Colonic mucosa (tissue), 4 donors: ENCODE data around the gene FBXO24. TPM values are rescaled to one million over a fixed set of nuclear protein-coding genes. Genes with fewer than 3 reads are reported as not detected.
A peak's percentile ranks its signal among the peaks of the same experiment; 100 is the strongest.

Experiments
- DNase-seq: peaks from one replicate; pipeline ENCODE4 v3.0.0-alpha.2; 2020
- H3K27ac ChIP-seq: fragments of 200-600 bp; one replicate; pipeline ENCODE4 v1.8.0; 2021
- H3K27me3 ChIP-seq: fragments of 200-600 bp; one replicate; pipeline ENCODE4 v1.8.0; 2021
- H3K36me3 ChIP-seq: fragments of 200-600 bp; one replicate; pipeline ENCODE4 v1.8.0; 2021
- H3K4me1 ChIP-seq: fragments of 200-600 bp; one replicate; pipeline ENCODE4 v1.8.0; 2021; ENCODE audit warnings: mild to moderate bottlenecking
- H3K4me3 ChIP-seq: fragments of 200-600 bp; one replicate; pipeline ENCODE4 v1.8.0; 2021
- H3K9ac ChIP-seq, 2 donors: one replicate each; pipeline ENCODE4 v1.7.0; 2013; ENCODE audit warnings: control low read depth in 2 of 2, low read depth in 2 of 2, low read length in 2 of 2
- H3K9me3 ChIP-seq: fragments of 200-600 bp; one replicate; pipeline ENCODE4 v1.8.0; 2021
- intact Hi-C: fragments of 100-400 bp; cut with DNase I; formaldehyde crosslinking; loops from one replicate; pipeline ENCODE4 v1.14.1; 2022
- total RNA-seq, 2 donors: library from RNA; stranded (reverse); fragmentation: NEBNext Ultra II Directional in 1 of 2; extraction: Animal tissue kit (Norgen Biotek cat#: 25700) in 1 of 2; gene quantifications; one replicate each; pipeline ENCODE4 v1.2.1, GENCODE V29; 2021
- TF ChIP-seq, protein P1 (sequence below): fragments of 200-600 bp; IDR thresholded peaks from one replicate; pipeline ENCODE4 v1.8.0; 2022; ENCODE audit warnings: antibody characterized with exemption, mild to moderate bottlenecking
- donor health status: healthy.
- donor health status: DM: no; HTN: no; CAD: no.
- donor health status: DM: no; HTN: no; CAD: no.

Gene FBXO24
- total RNA-seq, 2 donors from 2014 or later = 0.21 to 1.8 TPM

DNA sequence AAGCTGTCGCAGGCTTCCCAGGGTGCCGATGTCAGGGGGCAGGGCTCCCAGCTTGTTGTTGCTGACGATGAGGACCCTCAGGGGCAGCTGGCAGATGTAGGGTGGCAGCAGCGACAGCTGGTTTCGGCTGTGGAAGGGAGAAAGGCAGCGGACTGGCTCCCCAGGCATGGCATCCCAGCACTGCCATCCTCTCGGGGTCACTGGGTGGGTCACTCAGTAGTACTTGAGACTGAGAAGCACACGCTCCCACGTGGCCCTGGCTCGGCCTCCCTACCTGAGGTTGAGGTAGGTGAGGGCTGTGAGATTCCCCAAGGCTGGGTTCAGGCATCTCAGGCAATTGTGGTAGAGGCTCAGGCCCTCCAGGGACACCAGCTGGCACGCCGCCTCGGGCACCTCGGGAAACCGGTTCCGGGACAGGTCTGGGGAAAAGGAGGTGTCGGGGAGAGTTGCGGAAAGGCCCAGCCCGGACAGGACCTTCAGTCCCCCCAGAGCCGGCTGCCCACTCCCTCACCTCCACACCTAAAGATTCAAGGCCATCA is 4.0 kb upstream of the FBXO24 start:
- no peak overlapping the region for H3K27ac ChIP-seq
- peaks cover 16% of the 10 kb centered on the region for H3K4me1 ChIP-seq
- intact Hi-C loops = no loop called here
- H3K27me3 ChIP-seq = no peaks in the 10 kb centered on the region
- TF ChIP-seq, protein P1, sequence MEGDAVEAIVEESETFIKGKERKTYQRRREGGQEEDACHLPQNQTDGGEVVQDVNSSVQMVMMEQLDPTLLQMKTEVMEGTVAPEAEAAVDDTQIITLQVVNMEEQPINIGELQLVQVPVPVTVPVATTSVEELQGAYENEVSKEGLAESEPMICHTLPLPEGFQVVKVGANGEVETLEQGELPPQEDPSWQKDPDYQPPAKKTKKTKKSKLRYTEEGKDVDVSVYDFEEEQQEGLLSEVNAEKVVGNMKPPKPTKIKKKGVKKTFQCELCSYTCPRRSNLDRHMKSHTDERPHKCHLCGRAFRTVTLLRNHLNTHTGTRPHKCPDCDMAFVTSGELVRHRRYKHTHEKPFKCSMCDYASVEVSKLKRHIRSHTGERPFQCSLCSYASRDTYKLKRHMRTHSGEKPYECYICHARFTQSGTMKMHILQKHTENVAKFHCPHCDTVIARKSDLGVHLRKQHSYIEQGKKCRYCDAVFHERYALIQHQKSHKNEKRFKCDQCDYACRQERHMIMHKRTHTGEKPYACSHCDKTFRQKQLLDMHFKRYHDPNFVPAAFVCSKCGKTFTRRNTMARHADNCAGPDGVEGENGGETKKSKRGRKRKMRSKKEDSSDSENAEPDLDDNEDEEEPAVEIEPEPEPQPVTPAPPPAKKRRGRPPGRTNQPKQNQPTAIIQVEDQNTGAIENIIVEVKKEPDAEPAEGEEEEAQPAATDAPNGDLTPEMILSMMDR = no peak
- H3K36me3 ChIP-seq = peaks cover 24% of the 10 kb centered on the region
- no peak overlapping the region for H3K9ac ChIP-seq
- H3K4me3 ChIP-seq = no peak overlapping the region
- H3K9me3 ChIP-seq = no peaks in the 10 kb centered on the region
- DNase-seq = no peak

DNA sequence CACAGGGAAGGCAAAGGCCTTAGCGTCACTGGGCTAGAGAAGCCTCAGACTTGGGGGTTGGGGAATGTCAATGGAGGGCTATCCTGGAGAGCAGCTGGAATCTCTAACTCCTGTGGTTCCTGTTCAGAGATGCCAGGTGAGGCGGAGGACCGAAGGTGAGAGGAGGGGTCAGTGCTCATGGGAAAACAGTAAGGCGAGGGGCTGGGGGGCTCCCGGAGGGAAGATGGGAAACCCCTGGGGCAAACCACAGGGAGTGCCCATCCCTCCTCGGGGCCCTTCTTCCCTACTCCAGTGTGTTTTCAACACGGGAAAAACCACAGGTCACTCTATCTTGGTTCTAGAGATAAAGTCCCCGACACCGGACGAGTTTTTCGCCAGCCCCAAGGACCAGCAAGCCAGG is 3.5 kb upstream of the FBXO24 start:
- intact Hi-C loops = no loop called here
- H3K4me1 ChIP-seq = peaks cover 16% of the 10 kb centered on the region
- no peaks in the 10 kb centered on the region for H3K9me3 ChIP-seq
- peaks cover 22% of the 10 kb centered on the region for H3K36me3 ChIP-seq
- H3K4me3 ChIP-seq = no peak overlapping the region
- TF ChIP-seq, protein P1 = no peak
- H3K27me3 ChIP-seq = no peaks in the 10 kb centered on the region
- H3K27ac ChIP-seq = peak overlapping the region; percentile 100
- H3K9ac ChIP-seq = peak overlapping the region; percentile 36 to 94
- DNase-seq = no peak

DNA sequence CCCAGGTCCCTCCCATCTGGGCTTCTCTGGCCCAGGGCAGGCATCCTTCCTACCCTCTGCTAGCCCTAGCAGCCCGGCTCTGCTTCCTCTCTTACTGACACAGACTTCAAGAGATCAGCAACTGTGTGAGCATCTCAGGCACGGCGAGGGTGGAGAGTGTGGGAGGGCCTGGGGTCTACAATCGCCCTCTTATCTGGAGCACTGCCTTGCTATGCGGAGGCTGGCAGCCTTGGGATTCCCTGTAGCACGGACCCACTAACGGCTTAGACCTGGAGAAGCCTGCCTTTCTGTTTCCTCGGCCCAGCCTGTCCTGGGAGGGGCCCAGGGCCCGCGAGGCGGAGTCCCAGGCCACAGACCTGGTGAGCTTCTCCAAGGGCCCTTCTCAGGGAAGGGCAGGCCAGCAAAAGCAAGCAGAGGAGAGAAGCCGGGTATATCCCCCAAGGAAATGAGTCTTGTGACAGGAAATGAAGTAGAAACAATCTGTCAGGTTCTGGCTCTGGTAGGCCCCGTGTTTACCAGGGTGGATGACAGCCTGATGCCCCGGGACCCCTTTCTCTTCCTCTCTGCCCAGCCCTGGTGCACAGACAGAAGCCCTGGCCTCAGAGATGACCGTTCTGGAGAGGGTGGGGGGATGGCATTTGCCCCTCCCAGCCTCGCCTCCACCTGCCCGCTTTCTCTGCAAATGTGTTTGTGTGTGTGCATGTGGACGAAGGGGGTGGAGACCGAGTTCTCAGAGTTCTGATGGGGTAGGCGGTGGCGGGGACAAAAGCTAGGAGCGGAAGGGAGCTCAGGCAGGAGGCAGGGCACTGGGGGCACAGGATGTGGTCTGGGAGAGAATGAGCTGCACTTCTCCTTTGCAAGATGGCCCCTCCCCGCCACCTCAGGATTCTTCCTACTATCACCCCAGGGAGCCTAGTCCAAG is 2.7 kb upstream of the FBXO24 start:
- peak overlapping the region; percentile 100 for H3K27ac ChIP-seq
- no peaks in the 10 kb centered on the region for H3K9me3 ChIP-seq
- H3K4me3 ChIP-seq = peak overlapping the region; percentile 100
- no peaks in the 10 kb centered on the region for H3K27me3 ChIP-seq
- peak; percentile 68 for DNase-seq
- H3K36me3 ChIP-seq = peaks cover 15% of the 10 kb centered on the region
- peaks cover 16% of the 10 kb centered on the region for H3K4me1 ChIP-seq
- TF ChIP-seq, protein P1 = no peak
- H3K9ac ChIP-seq = peak overlapping the region; percentile 36 to 94
- intact Hi-C loops = no loop called here

DNA sequence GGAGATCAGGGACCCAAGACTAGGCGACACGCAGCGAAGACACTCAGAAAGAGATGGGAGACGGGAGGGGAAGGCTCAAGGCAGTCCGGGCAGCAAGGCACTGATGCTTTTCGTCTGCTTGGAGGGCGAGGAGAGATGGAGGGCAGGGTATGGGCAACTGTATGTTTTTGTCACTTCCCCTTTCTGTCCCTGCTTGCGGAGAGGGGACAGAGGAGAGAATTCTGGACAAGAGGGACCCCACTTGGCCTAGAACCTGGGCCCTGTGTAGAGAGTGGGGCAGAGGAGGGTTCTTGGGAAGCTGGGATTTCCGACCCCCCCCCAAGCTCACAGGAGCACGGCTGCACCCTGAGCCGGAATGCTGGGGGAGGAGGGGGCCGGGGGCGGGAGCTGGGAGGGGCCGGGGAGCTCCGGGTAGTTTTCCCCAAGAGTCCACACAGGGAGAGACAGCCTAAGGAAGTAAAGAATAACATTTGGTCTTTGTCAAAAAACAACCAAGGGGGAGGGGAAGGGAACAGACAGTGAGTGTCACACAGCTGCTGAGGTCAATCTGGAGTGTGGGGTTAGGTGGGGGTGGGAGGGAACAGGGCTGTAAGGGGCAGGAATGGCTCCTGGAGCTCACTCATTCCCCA is 2.0 kb upstream of the FBXO24 start:
- DNase-seq = no peak
- peaks cover 16% of the 10 kb centered on the region for H3K4me1 ChIP-seq
- H3K36me3 ChIP-seq = peaks cover 11% of the 10 kb centered on the region
- H3K27ac ChIP-seq = peak overlapping the region; percentile 100
- intact Hi-C loops = no loop called here
- no peaks in the 10 kb centered on the region for H3K9me3 ChIP-seq
- H3K4me3 ChIP-seq = peak overlapping the region; percentile 100
- H3K27me3 ChIP-seq = no peaks in the 10 kb centered on the region
- peak overlapping the region; percentile 33 to 94 for H3K9ac ChIP-seq
- TF ChIP-seq, protein P1 = no peak

DNA sequence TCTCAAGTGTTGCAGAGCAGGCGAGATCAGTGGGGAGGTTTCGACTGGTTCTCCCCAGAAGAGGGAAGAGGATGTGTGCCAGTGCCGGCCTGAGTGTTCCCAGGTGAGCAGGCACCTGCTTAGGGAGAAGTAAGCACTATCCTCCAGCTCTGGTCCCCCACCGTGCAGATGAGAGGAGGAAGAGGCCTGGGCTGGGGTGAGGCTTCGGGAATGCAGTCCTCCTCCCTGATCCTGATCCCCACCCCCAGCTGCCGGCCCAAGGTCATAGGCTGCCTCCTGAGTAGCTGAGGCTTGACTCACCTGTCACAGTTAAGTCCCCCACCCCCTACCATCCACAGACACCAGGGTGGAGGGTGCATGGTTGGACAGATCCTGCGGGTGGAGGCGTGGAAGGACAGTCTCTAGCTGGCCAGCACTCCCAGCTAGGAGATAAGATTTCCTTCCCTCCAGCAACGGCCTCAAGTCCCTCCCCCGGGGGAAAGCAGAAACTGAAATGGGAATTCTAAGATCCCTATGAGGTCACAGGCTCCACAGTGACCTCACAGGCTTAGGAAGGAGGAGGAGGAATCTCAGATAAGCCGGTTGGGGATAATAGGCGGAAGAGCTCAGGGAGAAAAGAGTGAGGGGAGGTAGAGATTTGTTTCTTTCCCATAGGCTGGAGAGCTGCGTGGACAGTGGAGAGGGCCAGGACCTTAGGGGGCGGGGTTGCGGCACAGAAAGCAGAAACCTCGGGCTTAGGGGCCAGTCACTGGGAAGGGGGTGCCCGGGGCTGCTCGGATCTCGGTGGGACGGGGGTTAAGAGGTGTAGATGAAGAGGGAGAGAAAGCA is 1.2 kb upstream of the FBXO24 start:
- TF ChIP-seq, protein P1 = no peak
- peaks cover 16% of the 10 kb centered on the region for H3K4me1 ChIP-seq
- H3K9ac ChIP-seq = peak overlapping the region; percentile 76 to 94
- peak overlapping the region; percentile 100 for H3K27ac ChIP-seq
- peak overlapping the region; percentile 100 for H3K4me3 ChIP-seq
- DNase-seq = peak; percentile 81
- intact Hi-C loops = no loop called here
- no peaks in the 10 kb centered on the region for H3K9me3 ChIP-seq
- H3K36me3 ChIP-seq = peaks cover 11% of the 10 kb centered on the region
- H3K27me3 ChIP-seq = no peaks in the 10 kb centered on the region
